Nephron (organoid): ENCODE results near the gene SFXN1.

ENCODE experiments used
- H3K27ac Mint-ChIP-seq, 3 experiments: 2 replicates each; pipeline ENCODE4 v1.8.0; 2020; ENCODE audit warnings: mixed read lengths in 3 of 3, mild to moderate bottlenecking in 2 of 3, moderate library complexity in 1 of 3
- H3K27me3 Mint-ChIP-seq: 2 replicates; pipeline ENCODE4 v1.8.0; 2021; ENCODE audit warnings: low read depth, mild to moderate bottlenecking, moderate library complexity, mixed read lengths
- H3K36me3 Mint-ChIP-seq: 2 replicates; pipeline ENCODE4 v1.8.0; 2020; ENCODE audit warnings: low read depth, mixed read lengths
- H3K4me1 Mint-ChIP-seq: 2 replicates; pipeline ENCODE4 v1.8.0; 2020; ENCODE audit warnings: mixed read lengths
- H3K4me3 Mint-ChIP-seq, 3 experiments: 2 replicates each; pipeline ENCODE4 v1.8.0; 2020; ENCODE audit warnings: mild to moderate bottlenecking in 3 of 3, mixed read lengths in 3 of 3, moderate library complexity in 2 of 3
- H3K9me3 Mint-ChIP-seq: 2 replicates; pipeline ENCODE4 v1.8.0; 2020; ENCODE audit warnings: mixed read lengths
- TF ChIP-seq, protein P1 (sequence below), 3 experiments: fragments of 200-600 bp; sonication (generic); IDR thresholded peaks; one replicate each; pipeline ENCODE4 v1.5.0; 2021; ENCODE audit warnings: antibody characterized with exemption in 3 of 3; ENCODE audit not compliant: unreplicated experiment in 3 of 3

SFXN1 gene

DNA sequence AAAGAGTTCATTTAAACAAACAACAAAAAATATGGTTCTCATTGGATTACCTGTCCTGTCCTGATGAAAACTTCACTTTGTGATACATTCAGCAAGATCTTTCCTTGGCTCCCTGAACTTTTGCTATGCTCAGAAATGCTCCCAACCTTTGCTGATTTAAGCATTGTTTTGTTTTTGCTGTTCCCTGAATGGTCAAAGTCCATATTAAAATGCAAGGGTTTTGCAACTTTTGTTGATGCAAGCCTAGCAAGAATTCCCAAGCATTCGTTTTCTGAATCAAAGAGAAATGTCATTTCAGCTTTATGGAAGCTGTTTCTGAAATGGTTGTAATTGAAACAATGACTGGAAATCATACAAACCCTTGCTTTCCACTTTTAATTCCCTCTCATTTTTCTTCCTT, 3.1 kb upstream of the SFXN1 start:
- Mint-ChIP-seq H3K9me3 (no peaks in the 10 kb centered on the region), H3K4me1 (peaks cover 20% of the 10 kb centered on the region), H3K4me3 (no peak overlapping the region), H3K27me3 (peaks cover 22% of the 10 kb centered on the region), H3K36me3 (peaks cover 2% of the 10 kb centered on the region), H3K27ac (no peak overlapping the region)
- TF ChIP-seq, protein P1, sequence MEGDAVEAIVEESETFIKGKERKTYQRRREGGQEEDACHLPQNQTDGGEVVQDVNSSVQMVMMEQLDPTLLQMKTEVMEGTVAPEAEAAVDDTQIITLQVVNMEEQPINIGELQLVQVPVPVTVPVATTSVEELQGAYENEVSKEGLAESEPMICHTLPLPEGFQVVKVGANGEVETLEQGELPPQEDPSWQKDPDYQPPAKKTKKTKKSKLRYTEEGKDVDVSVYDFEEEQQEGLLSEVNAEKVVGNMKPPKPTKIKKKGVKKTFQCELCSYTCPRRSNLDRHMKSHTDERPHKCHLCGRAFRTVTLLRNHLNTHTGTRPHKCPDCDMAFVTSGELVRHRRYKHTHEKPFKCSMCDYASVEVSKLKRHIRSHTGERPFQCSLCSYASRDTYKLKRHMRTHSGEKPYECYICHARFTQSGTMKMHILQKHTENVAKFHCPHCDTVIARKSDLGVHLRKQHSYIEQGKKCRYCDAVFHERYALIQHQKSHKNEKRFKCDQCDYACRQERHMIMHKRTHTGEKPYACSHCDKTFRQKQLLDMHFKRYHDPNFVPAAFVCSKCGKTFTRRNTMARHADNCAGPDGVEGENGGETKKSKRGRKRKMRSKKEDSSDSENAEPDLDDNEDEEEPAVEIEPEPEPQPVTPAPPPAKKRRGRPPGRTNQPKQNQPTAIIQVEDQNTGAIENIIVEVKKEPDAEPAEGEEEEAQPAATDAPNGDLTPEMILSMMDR (IDR thresholded peaks at IDR 0.05; ENCODE audit: unreplicated experiment in 3 of 3): no peak

DNA sequence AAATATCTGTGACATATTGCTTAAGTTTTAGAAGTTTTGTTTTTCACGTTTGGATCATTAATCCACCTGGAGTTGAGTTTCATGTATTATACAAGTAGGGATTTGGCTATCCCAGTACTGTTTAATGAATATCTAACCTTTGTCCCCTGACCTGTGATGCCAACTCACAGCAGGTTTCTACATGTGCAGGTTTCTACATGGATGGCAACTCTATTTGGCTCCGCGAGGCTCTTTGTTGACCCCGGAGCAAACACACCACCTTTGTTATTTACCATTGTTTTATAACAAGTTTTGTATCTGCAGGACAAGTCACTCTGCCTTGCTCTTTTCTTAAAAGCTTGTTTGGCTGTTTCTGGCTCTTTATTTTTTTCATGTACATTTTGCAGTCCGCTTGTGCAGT, 920 bp upstream of the SFXN1 start:
- Mint-ChIP-seq H3K4me3 (peak overlapping the region; percentile 81 to 92 (median 87)), H3K9me3 (no peaks in the 10 kb centered on the region), H3K4me1 (peaks cover 24% of the 10 kb centered on the region), H3K36me3 (peaks cover 24% of the 10 kb centered on the region), H3K27me3 (peaks cover 17% of the 10 kb centered on the region), H3K27ac (peak overlapping the region in 2 of 3 experiments; percentile 17 to 73)
- TF ChIP-seq, protein P1 (IDR thresholded peaks at IDR 0.05; ENCODE audit: unreplicated experiment in 3 of 3): no peak

DNA sequence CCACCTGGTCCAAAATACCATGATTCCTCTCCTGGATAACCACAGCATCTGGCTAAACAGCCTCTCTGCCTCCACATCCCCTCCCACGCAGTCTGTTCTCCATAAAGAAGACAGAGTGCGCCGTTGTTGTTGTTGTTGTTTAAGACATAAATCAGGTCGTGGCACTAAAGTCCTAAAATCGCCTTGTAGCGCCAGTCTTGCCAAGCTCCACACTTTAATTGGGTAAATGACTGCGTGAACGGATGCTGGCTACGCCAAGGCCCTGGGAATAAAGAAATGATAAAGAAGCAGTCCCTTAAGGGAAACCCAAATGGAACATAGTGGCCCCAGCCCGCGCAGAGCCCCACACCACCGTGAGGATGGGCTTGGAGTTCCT, 364 bp upstream of the SFXN1 start:
- Mint-ChIP-seq H3K36me3 (peaks cover 29% of the 10 kb centered on the region), H3K27ac (peak overlapping the region; percentile 17 to 73 (median 48)), H3K9me3 (peaks cover 3% of the 10 kb centered on the region), H3K27me3 (peaks cover 17% of the 10 kb centered on the region), H3K4me1 (peaks cover 24% of the 10 kb centered on the region), H3K4me3 (peak overlapping the region; percentile 81 to 92 (median 87))
- TF ChIP-seq, protein P1 (IDR thresholded peaks at IDR 0.05; ENCODE audit: unreplicated experiment in 3 of 3): no peak

DNA sequence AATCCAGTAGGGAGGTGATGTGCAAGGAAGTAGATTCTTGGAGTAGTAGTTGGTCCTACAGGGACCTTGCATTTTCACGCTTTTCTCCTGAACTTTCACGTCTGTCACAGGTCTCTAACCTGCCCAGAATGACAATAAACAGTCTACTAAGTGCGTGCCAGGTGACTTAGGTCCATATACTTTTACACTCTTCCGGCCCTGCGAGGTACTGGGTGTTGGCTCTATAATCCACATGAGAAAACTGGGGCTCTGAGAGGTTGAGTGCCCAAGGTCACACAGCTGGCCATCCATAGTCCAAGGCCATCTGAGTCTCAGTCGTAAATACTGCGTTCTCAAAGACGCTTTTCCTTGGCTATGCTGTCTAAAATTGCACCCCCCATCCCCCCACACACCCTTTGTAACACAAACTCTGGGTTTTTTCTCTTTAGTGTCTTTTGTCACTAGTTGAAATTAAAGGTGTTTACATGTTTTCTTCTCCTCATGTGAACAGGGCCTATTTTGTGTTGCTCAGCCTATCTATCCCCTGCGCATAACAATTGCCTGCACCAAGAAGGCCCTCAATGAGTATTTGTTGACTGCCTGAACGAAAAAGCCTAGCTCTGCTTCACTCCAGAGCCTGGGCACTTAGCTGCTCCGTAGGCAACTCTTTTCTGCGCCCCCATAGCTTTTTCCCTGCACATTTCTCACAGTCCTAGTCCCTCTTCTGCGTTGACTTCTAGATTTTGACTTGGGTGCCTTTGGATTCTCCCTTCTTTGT, 943 bp downstream of the SFXN1 start:
- peak overlapping the region; percentile 34 to 94 (median 91) for H3K27ac Mint-ChIP-seq
- H3K4me3 Mint-ChIP-seq: peak overlapping the region; percentile 93 to 97 (median 94)
- H3K9me3 Mint-ChIP-seq: peaks cover 6% of the 10 kb centered on the region
- H3K4me1 Mint-ChIP-seq: peaks cover 24% of the 10 kb centered on the region
- TF ChIP-seq, protein P1 (IDR thresholded peaks at IDR 0.05; ENCODE audit: unreplicated experiment in 3 of 3): no peak
- H3K27me3 Mint-ChIP-seq: peaks cover 12% of the 10 kb centered on the region
- peaks cover 42% of the 10 kb centered on the region for H3K36me3 Mint-ChIP-seq

DNA sequence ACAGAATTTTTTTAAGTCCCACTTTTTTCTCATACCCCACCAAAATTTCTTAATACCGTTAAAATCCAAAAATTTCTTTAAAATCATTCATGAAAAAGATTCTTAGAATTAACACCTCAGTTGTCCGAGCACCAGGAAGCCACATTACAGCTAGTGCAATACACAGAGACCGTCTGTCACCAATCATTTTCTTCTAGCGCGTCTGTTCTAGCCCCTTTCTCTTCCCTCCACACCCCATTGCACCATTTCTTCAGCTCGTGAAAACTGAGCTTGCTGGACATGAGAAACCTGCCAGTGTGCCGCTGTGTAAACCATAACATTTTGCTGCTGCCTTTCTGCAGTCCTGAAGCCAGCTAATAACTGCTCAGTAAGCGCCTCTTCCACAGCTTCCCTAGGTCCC, 5.0 kb downstream of the SFXN1 start:
- Mint-ChIP-seq H3K27me3 (no peaks in the 10 kb centered on the region), H3K4me3 (no peak overlapping the region), H3K27ac (no peak overlapping the region), H3K9me3 (peaks cover 17% of the 10 kb centered on the region), H3K4me1 (peaks cover 23% of the 10 kb centered on the region), H3K36me3 (peaks cover 77% of the 10 kb centered on the region)
- TF ChIP-seq, protein P1 (IDR thresholded peaks at IDR 0.05; ENCODE audit: unreplicated experiment in 3 of 3): no peak

DNA sequence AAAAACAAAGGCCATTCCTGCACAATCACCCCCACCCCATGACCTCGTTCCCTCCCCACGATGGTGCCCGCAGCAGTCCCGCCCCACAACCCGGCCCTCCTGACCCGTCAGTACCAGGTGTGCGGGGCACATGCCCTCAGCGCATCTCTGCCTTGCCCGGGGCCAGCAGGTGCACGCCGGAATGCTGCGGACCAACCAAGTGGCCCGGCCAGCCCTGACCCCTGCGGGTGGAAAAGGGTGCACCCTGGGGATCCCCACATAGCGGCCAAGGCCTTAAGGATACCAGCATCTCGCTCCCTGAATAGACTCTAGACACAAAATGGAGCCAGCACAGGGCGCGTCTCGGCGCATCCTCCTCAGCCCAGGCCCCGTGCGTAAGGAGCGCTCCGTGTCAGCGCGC, 6.0 kb downstream of the SFXN1 start:
- no peak overlapping the region for H3K4me3 Mint-ChIP-seq
- peaks cover 21% of the 10 kb centered on the region for H3K9me3 Mint-ChIP-seq
- H3K27me3 Mint-ChIP-seq: no peaks in the 10 kb centered on the region
- H3K36me3 Mint-ChIP-seq: peaks cover 87% of the 10 kb centered on the region
- peak overlapping the region in 1 of 3 experiments; percentile 63 for H3K27ac Mint-ChIP-seq
- TF ChIP-seq, protein P1 (IDR thresholded peaks at IDR 0.05; ENCODE audit: unreplicated experiment in 3 of 3): no peak
- H3K4me1 Mint-ChIP-seq: peaks cover 18% of the 10 kb centered on the region
